ENCODE data around the gene C6orf120. TPM values are rescaled to one million over a fixed set of nuclear protein-coding genes. Genes with fewer than 3 reads are reported as not detected.

The C6orf120 gene
- polyA plus RNA-seq, 2 of the 4 experiments (the other 2 are of a cell fraction): 13.1 to 14.8 TPM

DNA sequence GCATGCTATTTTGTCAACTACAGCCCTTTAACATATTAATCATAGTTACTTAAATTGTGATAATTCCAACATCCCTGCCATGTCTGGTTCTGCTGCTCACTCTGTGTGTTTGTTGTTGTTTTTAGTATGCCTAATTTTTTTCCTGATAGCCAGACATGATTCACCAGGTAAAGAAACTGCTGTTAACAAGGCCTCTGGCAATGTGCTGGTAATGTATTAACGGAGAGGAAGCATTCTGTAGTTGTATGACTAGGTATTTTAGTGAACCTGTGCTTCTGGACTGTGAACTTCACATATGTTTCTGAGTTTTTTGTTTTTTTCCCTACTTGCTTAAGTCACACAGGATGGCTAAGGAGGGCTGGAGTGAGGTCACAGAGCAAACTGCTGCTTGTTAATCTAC, 44.6 kb downstream of the C6orf120 start:
- POLR2A ChIA-PET: no interaction called here
- FAIRE-seq (no peak), ATAC-seq (no peak), DNase-seq (ENCODE audit: low read depth in 1 of 2, low spot score in 1 of 2) (no peak)
- no peak overlapping the region for H3K4me2 ChIP-seq
- no peak overlapping the region for H3K27ac ChIP-seq
- 82% methylated on average over 1 of the region's 1 CpG for WGBS (ENCODE audit: missing lambda C conversion rate)
- peaks cover 6% of the 10 kb centered on the region; the same call in 1 of the 3 replicates for H3K4me1 ChIP-seq
- CTCF ChIA-PET: no interaction called here
- no peak overlapping the region for H3K4me3 ChIP-seq
- no peaks in the 10 kb centered on the region for H3K9me3 ChIP-seq
- TF ChIP-seq RAD21 (conservative IDR thresholded peaks at IDR 0.05 in 1 of 2, IDR thresholded peaks at IDR 0.05 in 1 of 2) (no peak), CHD2 (IDR thresholded peaks at IDR 0.05; ENCODE audit: low read length, partially characterized antibody) (no peak), TFCP2L1 (CRISPR knock-in tag; IDR thresholded peaks at IDR 0.05) (no peak)

DNA sequence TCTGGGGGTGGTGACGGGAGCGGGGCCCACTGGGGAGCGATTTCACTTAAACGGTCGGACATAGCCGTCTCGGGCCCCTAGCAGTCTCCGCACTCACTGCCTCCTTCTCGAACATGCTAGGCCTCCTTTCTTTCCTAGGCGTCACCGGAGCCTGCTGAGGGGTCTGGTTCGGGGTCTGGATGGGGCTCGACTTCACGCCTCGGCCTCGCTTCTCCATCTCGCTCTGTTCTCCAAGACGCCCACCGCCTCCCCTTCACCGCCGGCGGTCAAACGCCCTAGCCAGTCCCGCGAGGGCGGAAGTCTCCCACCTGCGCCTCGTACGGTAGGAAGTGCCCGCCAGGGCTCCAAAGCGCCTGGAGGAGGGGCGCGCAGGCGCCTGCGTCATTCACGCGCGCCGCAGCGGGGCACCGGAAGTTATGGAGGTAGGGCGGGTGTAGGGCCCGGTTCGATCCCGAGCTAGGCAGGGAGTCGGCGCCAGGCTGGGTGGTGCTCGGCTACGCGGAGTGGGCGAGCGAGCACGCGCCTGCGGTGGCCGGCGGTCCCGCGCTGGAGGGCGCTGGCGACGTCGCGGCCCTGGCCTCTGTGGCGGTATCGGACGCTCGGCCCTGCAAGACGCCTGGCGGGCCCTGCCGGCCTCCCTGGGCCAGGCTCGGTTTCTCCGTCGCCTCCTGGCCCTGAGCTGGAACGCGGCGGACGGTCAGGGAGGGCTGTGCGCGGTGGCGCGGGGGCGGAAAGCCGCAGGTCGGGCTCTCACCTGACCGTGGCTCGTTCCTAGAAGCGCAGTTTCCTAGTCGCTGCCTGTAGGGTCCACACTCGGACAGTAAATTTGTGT, 49.5 kb downstream of the C6orf120 start, which contains the start of the genes DYNLT2 and ERMARD:
Gene DYNLT2, minus strand, starts transcription at position 331 of the 832 bp plus-strand sequence. Its CDS starts 114 bp downstream, at position 217.
Gene ERMARD, plus strand, starts transcription at position 381 of the 832 bp plus-strand sequence. Its CDS starts 36 bp downstream, at position 417.
- Histone ChIP-seq H3K4me3 (peak within 1 kb of the TSS; percentile 88), H3K4me1 (peaks cover 12% of the 10 kb centered on the region; the same call in 1 of the 3 replicates), H3K27ac (peak within 1 kb of the TSS; percentile 94 to 100), H3K9me3 (no peaks in the 10 kb centered on the region), H3K4me2 (peak within 1 kb of the TSS; percentile 87)
- DNase-seq (ENCODE audit: low read depth in 1 of 2, low spot score in 1 of 2) (peak; percentile 72 to 93), FAIRE-seq (no peak), ATAC-seq (peak; percentile 98)
- POLR2A ChIA-PET: interaction anchor here (0.6 to 1.5 kb wide), 8 partner anchors 13 to 803 kb away, joined by 3 to 8 read pairs (median 6); partner anchors contain the start of genes C6orf120, TBP and WDR27
- CTCF ChIA-PET: interaction anchor here (0.9 kb wide), 1 partner anchor 20 kb away, joined by 3 read pairs; no protein-coding TSS in a partner anchor
- 0% methylated on average over 13 of the region's 90 CpGs for WGBS (ENCODE audit: missing lambda C conversion rate)
- TF ChIP-seq CBX2 (IDR thresholded peaks at IDR 0.05; ENCODE audit: borderline replicate concordance, low read depth): no peak
- peak; percentile 97 for TF ChIP-seq PHF8 (IDR thresholded peaks at IDR 0.05; ENCODE audit: borderline replicate concordance, low read depth)
- TF ChIP-seq MAFK (IDR thresholded peaks at IDR 0.05; ENCODE audit: partially characterized antibody): no peak
- no peak for TF ChIP-seq FOXS1 (CRISPR knock-in tag; IDR thresholded peaks at IDR 0.05)
- TF ChIP-seq, protein P1, sequence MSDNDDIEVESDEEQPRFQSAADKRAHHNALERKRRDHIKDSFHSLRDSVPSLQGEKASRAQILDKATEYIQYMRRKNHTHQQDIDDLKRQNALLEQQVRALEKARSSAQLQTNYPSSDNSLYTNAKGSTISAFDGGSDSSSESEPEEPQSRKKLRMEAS (IDR thresholded peaks at IDR 0.05): peak; percentile 86
- TF ChIP-seq BHLHE40 (IDR thresholded peaks at IDR 0.05; ENCODE audit: low read depth, low read length): no peak
- TF ChIP-seq SREBF2 (IDR thresholded peaks at IDR 0.05): no peak
- peak; percentile 69 for TF ChIP-seq KDM5A (IDR thresholded peaks at IDR 0.05)
- TF ChIP-seq, protein P2, sequence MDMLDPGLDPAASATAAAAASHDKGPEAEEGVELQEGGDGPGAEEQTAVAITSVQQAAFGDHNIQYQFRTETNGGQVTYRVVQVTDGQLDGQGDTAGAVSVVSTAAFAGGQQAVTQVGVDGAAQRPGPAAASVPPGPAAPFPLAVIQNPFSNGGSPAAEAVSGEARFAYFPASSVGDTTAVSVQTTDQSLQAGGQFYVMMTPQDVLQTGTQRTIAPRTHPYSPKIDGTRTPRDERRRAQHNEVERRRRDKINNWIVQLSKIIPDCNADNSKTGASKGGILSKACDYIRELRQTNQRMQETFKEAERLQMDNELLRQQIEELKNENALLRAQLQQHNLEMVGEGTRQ (IDR thresholded peaks at IDR 0.05): no peak
- no peak for TF ChIP-seq FOSB (CRISPR knock-in tag; IDR thresholded peaks at IDR 0.05)
- TF ChIP-seq, protein P3, sequence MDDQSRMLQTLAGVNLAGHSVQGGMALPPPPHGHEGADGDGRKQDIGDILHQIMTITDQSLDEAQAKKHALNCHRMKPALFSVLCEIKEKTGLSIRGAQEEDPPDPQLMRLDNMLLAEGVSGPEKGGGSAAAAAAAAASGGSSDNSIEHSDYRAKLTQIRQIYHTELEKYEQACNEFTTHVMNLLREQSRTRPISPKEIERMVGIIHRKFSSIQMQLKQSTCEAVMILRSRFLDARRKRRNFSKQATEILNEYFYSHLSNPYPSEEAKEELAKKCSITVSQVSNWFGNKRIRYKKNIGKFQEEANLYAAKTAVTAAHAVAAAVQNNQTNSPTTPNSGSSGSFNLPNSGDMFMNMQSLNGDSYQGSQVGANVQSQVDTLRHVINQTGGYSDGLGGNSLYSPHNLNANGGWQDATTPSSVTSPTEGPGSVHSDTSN (IDR thresholded peaks at IDR 0.05): no peak
- TF ChIP-seq NPAS2 (CRISPR knock-in tag; IDR thresholded peaks at IDR 0.05; ENCODE audit: borderline replicate concordance): no peak
- TF ChIP-seq, protein P4, sequence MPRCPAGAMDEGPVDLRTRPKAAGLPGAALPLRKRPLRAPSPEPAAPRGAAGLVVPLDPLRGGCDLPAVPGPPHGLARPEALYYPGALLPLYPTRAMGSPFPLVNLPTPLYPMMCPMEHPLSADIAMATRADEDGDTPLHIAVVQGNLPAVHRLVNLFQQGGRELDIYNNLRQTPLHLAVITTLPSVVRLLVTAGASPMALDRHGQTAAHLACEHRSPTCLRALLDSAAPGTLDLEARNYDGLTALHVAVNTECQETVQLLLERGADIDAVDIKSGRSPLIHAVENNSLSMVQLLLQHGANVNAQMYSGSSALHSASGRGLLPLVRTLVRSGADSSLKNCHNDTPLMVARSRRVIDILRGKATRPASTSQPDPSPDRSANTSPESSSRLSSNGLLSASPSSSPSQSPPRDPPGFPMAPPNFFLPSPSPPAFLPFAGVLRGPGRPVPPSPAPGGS (IDR thresholded peaks at IDR 0.05): peak; percentile 79
- TF ChIP-seq JUN (IDR thresholded peaks at IDR 0.05): peak; percentile 71 to 91
- no peak for TF ChIP-seq RCOR1 (IDR thresholded peaks at IDR 0.05; ENCODE audit: low read depth, low read length)
- peak; percentile 13; the same call in 1 of the 2 replicates for TF ChIP-seq RFX5 (IDR thresholded peaks at IDR 0.05)
- 0 out of 2 replicates have a peak, but pooled peaks have one; percentile 68 for TF ChIP-seq TP53 (CRISPR knock-in tag; IDR thresholded peaks at IDR 0.05)
- TF ChIP-seq MAZ (IDR thresholded peaks at IDR 0.05; ENCODE audit: borderline replicate concordance, low read depth, low read length): 0 out of 2 replicates have a peak, but pooled peaks have one; percentile 29
- TF ChIP-seq RAD21 (conservative IDR thresholded peaks at IDR 0.05 in 1 of 2, IDR thresholded peaks at IDR 0.05 in 1 of 2): peak in 1 of 2 experiments; percentile 18; a peak in 1 of 5 replicates
- peak; percentile 70 for TF ChIP-seq CHD2 (IDR thresholded peaks at IDR 0.05; ENCODE audit: low read length, partially characterized antibody)
- TF ChIP-seq, protein P5, sequence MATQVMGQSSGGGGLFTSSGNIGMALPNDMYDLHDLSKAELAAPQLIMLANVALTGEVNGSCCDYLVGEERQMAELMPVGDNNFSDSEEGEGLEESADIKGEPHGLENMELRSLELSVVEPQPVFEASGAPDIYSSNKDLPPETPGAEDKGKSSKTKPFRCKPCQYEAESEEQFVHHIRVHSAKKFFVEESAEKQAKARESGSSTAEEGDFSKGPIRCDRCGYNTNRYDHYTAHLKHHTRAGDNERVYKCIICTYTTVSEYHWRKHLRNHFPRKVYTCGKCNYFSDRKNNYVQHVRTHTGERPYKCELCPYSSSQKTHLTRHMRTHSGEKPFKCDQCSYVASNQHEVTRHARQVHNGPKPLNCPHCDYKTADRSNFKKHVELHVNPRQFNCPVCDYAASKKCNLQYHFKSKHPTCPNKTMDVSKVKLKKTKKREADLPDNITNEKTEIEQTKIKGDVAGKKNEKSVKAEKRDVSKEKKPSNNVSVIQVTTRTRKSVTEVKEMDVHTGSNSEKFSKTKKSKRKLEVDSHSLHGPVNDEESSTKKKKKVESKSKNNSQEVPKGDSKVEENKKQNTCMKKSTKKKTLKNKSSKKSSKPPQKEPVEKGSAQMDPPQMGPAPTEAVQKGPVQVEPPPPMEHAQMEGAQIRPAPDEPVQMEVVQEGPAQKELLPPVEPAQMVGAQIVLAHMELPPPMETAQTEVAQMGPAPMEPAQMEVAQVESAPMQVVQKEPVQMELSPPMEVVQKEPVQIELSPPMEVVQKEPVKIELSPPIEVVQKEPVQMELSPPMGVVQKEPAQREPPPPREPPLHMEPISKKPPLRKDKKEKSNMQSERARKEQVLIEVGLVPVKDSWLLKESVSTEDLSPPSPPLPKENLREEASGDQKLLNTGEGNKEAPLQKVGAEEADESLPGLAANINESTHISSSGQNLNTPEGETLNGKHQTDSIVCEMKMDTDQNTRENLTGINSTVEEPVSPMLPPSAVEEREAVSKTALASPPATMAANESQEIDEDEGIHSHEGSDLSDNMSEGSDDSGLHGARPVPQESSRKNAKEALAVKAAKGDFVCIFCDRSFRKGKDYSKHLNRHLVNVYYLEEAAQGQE (IDR thresholded peaks at IDR 0.05): peak; percentile 67
- no peak for TF ChIP-seq CEBPB (IDR thresholded peaks at IDR 0.05)
- TF ChIP-seq, protein P6, sequence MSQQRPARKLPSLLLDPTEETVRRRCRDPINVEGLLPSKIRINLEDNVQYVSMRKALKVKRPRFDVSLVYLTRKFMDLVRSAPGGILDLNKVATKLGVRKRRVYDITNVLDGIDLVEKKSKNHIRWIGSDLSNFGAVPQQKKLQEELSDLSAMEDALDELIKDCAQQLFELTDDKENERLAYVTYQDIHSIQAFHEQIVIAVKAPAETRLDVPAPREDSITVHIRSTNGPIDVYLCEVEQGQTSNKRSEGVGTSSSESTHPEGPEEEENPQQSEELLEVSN (IDR thresholded peaks at IDR 0.05; ENCODE audit: borderline replicate concordance, low read depth): peak; percentile 69
- no peak for TF ChIP-seq TFCP2L1 (CRISPR knock-in tag; IDR thresholded peaks at IDR 0.05)
- TF ChIP-seq, protein P7, sequence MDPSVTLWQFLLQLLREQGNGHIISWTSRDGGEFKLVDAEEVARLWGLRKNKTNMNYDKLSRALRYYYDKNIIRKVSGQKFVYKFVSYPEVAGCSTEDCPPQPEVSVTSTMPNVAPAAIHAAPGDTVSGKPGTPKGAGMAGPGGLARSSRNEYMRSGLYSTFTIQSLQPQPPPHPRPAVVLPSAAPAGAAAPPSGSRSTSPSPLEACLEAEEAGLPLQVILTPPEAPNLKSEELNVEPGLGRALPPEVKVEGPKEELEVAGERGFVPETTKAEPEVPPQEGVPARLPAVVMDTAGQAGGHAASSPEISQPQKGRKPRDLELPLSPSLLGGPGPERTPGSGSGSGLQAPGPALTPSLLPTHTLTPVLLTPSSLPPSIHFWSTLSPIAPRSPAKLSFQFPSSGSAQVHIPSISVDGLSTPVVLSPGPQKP (IDR thresholded peaks at IDR 0.05; ENCODE audit: low read depth, low read length): peak; percentile 73; the same call in 1 of the 2 replicates
